Psoas muscle (tissue), 8 donors: ENCODE results near the gene PGC. TPM values are rescaled to one million over a fixed set of nuclear protein-coding genes. Genes with fewer than 3 reads are reported as not detected.

Source experiments
- ATAC-seq, 4 donors: fragments of 200-7000 bp; cut with Tn5 transposase; one replicate each; pipeline ENCODE4 v1.9.1; 2020; ENCODE audit warnings: moderate library complexity in 3 of 4, mild to moderate bottlenecking in 2 of 4
- DNase-seq, 2 donors: peaks; one replicate each; pipeline ENCODE4 v3.0.0-alpha.2; 2020
- H3K27ac ChIP-seq: fragments of 200-600 bp; one replicate; pipeline ENCODE4 v1.8.0; 2022
- H3K27me3 ChIP-seq, 3 donors: fragments of 200-600 bp in 1 of 3; one replicate each; pipeline versions ENCODE4 v1.6.1 to v1.8.0; 2013 to 2022; ENCODE audit warnings: low read length in 2 of 3, mild to moderate bottlenecking in 2 of 3, moderate library complexity in 1 of 3; ENCODE audit not compliant: insufficient read depth in 3 of 3
- H3K36me3 ChIP-seq, 2 donors: fragments of 200-600 bp in 1 of 2; one replicate each; pipeline versions ENCODE4 v1.6.1 to v1.8.0; 2013 to 2022; ENCODE audit warnings: low read depth in 1 of 2, mild to moderate bottlenecking in 1 of 2, moderate library complexity in 1 of 2; ENCODE audit not compliant: insufficient read depth in 1 of 2
- H3K4me1 ChIP-seq: fragments of 200-600 bp; one replicate; pipeline ENCODE4 v1.8.0; 2022
- H3K4me3 ChIP-seq: fragments of 200-600 bp; one replicate; pipeline ENCODE4 v1.8.0; 2022; ENCODE audit warnings: mild to moderate bottlenecking
- H3K9me3 ChIP-seq: fragments of 200-600 bp; one replicate; pipeline ENCODE4 v1.8.0; 2022
- WGBS, 3 donors: extraction: QIAGEN DNeasy Blood & Tissue Kit; methylation state at CpG; one replicate each; pipeline versions ENCODE4 v1.1.6 to v1.1.7; 2013; 5-methylcytosine and 5-hydroxymethylcytosine counted together
- intact Hi-C, 2 donors: fragments of 100-400 bp; cut with DNase I; formaldehyde crosslinking; loops; one replicate each; pipeline versions ENCODE4 v1.11.0 to v1.14.2; 2022
- polyA plus RNA-seq, 3 donors: library from polyadenylated mRNA; stranded (reverse); fragments of 200-250 nt; gene quantifications; one replicate each; pipeline ENCODE4 v1.2.3, GENCODE V29; 2013
- total RNA-seq, 4 donors: library from RNA; stranded (reverse); fragmentation: NEBNext Ultra II Directional in 2 of 4; extraction: Animal tissue kit (Norgen Biotek cat#: 25700) in 2 of 4; gene quantifications; one replicate each; pipeline versions ENCODE4 v1.2.1 to v1.2.4, GENCODE V29; 2021 to 2023
- TF ChIP-seq, protein P1 (sequence below): fragments of 200-600 bp; IDR thresholded peaks from one replicate; pipeline ENCODE4 v1.8.0; 2022; ENCODE audit warnings: antibody characterized with exemption
- donor health status: healthy with polysubstance abuse.
- donor health status: DM: no; HTN: no; CAD: no; lungs with moderate emphysema.
- donor health status: Bipolar disorder and iron deficiency.
- donor health status: healthy.
- donor health status: DM: yes; HTN: yes; CAD: no.
- donor health status: DM: no; HTN: no; CAD: no.
- donor health status: DM: no; HTN: no; CAD: no.
- donor health status: DM: yes; HTN: yes; CAD: no.

Gene PGC
- total and polyA plus RNA-seq, 7 donors = 0.48 to 1.0 TPM; not detected in 5

DNA sequence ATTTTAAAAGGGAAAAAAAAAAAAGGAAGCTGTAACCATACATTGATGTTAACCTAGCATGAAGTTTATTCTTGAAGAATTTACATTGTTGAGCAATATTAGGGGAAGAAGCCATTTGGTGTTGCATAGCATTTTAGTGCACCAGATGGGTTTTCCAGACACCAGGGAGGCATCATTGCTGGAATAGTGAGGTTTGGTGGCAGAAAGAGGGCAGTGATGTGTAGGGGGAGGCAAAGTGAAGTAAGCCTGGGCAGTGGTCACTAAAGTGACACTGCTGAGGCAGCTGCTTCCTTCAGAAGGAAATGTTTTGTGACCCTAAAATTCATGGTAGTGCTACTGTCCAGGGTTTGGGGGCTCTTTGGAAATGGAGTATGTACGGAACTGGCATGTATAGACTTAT lies 42.8 kb upstream of the PGC start:
- intact Hi-C loops = loop anchor here in 1 of 2 donors (10.0 kb wide), 1 partner anchor 55 kb away; no protein-coding TSS in a partner anchor
- H3K4me1 ChIP-seq = peaks cover 30% of the 10 kb centered on the region
- TF ChIP-seq, protein P1, sequence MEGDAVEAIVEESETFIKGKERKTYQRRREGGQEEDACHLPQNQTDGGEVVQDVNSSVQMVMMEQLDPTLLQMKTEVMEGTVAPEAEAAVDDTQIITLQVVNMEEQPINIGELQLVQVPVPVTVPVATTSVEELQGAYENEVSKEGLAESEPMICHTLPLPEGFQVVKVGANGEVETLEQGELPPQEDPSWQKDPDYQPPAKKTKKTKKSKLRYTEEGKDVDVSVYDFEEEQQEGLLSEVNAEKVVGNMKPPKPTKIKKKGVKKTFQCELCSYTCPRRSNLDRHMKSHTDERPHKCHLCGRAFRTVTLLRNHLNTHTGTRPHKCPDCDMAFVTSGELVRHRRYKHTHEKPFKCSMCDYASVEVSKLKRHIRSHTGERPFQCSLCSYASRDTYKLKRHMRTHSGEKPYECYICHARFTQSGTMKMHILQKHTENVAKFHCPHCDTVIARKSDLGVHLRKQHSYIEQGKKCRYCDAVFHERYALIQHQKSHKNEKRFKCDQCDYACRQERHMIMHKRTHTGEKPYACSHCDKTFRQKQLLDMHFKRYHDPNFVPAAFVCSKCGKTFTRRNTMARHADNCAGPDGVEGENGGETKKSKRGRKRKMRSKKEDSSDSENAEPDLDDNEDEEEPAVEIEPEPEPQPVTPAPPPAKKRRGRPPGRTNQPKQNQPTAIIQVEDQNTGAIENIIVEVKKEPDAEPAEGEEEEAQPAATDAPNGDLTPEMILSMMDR = no peak

GRCh38 chr6:41789390-41789724 lies 42.2 kb upstream of the PGC start:
- peaks cover 7 to 55% of the 10 kb centered on the region in 2 donors for H3K36me3 ChIP-seq
- H3K27me3 ChIP-seq = no peaks in the 10 kb centered on the region
- TF ChIP-seq, protein P1 = no peak
- no peaks in the 10 kb centered on the region for H3K9me3 ChIP-seq
- intact Hi-C loops = loop anchor here in 1 of 2 donors (10.0 kb wide), 1 partner anchor 105 kb away; the partner anchor contains the start of gene USP49
- WGBS, 3 donors = 54 to 69% (median 65%) methylated on average over 3 of the region's 3 CpGs
- DNase-seq = no peak
- no peak overlapping the region for H3K4me3 ChIP-seq
- no peak for ATAC-seq
- H3K27ac ChIP-seq = no peak overlapping the region
- H3K4me1 ChIP-seq = peaks cover 30% of the 10 kb centered on the region

More for the DNA sequence above, 42.8 kb upstream of the PGC start:
- no peaks in the 10 kb centered on the region for H3K9me3 ChIP-seq
- H3K4me3 ChIP-seq = no peak overlapping the region
- no peak for ATAC-seq
- peaks cover 7 to 62% of the 10 kb centered on the region in 2 donors for H3K36me3 ChIP-seq
- DNase-seq = no peak
- no peaks in the 10 kb centered on the region for H3K27me3 ChIP-seq
- H3K27ac ChIP-seq = no peak overlapping the region
- 97 to 100% (median 100%) methylated on average over 1 of the region's 1 CpG for WGBS, 3 donors

DNA sequence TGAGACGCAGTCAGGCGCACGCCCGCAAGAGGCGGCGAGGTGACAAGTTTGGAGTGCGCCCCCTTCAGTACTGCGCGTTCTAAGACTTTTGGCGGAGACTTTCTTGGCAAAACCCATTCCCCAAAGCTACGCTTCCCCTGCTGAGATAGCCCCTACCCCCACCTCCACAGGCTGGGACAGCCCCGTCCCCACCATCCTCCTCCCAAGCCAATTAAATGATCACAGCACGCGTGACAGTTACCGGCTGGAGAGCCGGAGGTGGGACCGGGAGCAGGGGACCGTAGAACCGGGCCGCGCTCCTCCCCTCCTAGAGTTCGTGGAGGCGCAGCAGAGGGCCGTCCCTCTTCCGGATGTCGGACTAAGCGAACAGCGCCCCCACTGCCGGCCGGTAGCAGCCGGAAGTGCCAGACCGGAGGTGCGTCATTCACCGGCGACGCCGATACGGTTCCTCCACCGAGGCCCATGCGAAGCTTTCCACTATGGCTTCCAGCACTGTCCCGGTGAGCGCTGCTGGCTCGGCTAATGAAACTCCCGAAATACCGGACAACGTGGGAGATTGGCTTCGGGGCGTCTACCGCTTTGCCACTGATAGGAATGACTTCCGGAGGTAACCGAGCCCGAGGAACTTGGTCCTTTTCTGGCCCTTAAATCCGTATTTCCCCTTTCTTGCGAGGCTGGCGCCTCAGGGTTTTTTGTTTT lies 40.2 kb upstream of the PGC start, which contains the start of gene TOMM6:
TSS of gene TOMM6 (plus strand) at position 476 of the 699 bp plus-strand sequence. CDS start at position 480, 4 bp downstream.
- peak; percentile 90 to 95 (median 93) for ATAC-seq
- 0% methylated on average over 55 of the region's 55 CpGs for WGBS, 3 donors
- peaks cover 7 to 37% of the 10 kb centered on the region in 2 donors for H3K36me3 ChIP-seq

GRCh38 chr6:41786451-41787218 lies 39.4 kb upstream of the PGC start:
- Histone ChIP-seq H3K4me3 (peak overlapping the region; percentile 75), H3K27me3 (no peaks in the 10 kb centered on the region), H3K36me3 (peaks cover 7 to 30% of the 10 kb centered on the region in 2 donors), H3K9me3 (no peaks in the 10 kb centered on the region), H3K4me1 (peaks cover 30% of the 10 kb centered on the region), H3K27ac (peak overlapping the region; percentile 85)
- DNase-seq (peak; percentile 91 to 94), ATAC-seq (peak; percentile 88 to 91 (median 90))
- TF ChIP-seq, protein P1 = peak; percentile 82
- WGBS, 3 donors = 0 to 1% (median 0%) methylated on average over 50 to 58 of the region's 58 CpGs
- intact Hi-C loops = loop anchor here (2.0 to 10.0 kb wide), 2 partner anchors 108 to 134 kb away; partner anchors contain the start of genes BYSL (in 2 of the 2), MED20 (in 2 of the 2) and USP49 (in 1 of the 2)

More for the DNA sequence above, 40.2 kb upstream of the PGC start, which contains the start of gene TOMM6:
- intact Hi-C loops = loop anchor here (2.0 to 10.0 kb wide), 2 partner anchors 107 to 133 kb away; partner anchors contain the start of genes BYSL (in 2 of the 2), MED20 (in 2 of the 2) and USP49 (in 1 of the 2)
- Histone ChIP-seq H3K27me3 (no peaks in the 10 kb centered on the region), H3K4me1 (peaks cover 30% of the 10 kb centered on the region), H3K27ac (peak within 1 kb of the TSS; percentile 85), H3K4me3 (peak within 1 kb of the TSS; percentile 75), H3K9me3 (no peaks in the 10 kb centered on the region)
- TF ChIP-seq, protein P1 = peak; percentile 92
- DNase-seq = peak; percentile 95 to 98
